Uterus (tissue), 4 donors: Measurements from ENCODE around the gene P2RY14. TPM values are rescaled to one million over a fixed set of nuclear protein-coding genes. Genes with fewer than 3 reads are reported as not detected.

Experiments
- DNase-seq, 2 donors: peaks; one replicate each; pipeline ENCODE4 v3.0.0-alpha.2; 2019 to 2020
- H3K27ac ChIP-seq, 2 donors: fragments of 200-600 bp; sonication (generic); 1 replicate in 1 of 2; 2 replicates in 1 of 2; pipeline ENCODE4 v1.5.1; 2016 to 2018
- H3K27me3 ChIP-seq, 2 donors: fragments of 200-600 bp; sonication (generic); one replicate each; pipeline ENCODE4 v1.5.1; 2018 to 2019; ENCODE audit warnings: control low read depth in 1 of 2
- H3K36me3 ChIP-seq, 2 donors: fragments of 200-600 bp; sonication (generic); one replicate each; pipeline ENCODE4 v1.5.1; 2019; ENCODE audit warnings: control low read depth in 1 of 2
- H3K4me1 ChIP-seq, 2 donors: fragments of 200-600 bp; sonication (generic); one replicate each; pipeline ENCODE4 v1.5.1; 2018 to 2019; ENCODE audit warnings: control low read depth in 1 of 2
- H3K4me3 ChIP-seq, 2 donors: fragments of 200-600 bp; sonication (generic); 1 replicate in 1 of 2; 2 replicates in 1 of 2; pipeline ENCODE4 v1.5.1; 2018 to 2019; ENCODE audit warnings: mild to moderate bottlenecking in 1 of 2
- H3K9me3 ChIP-seq, 2 donors: fragments of 200-600 bp; sonication (generic); one replicate each; pipeline ENCODE4 v1.5.1; 2019; ENCODE audit warnings: control low read depth in 1 of 2
- POLR2A ChIP-seq, 2 donors: fragments of 450-650 bp; IDR thresholded peaks; one replicate each; pipeline ENCODE4 v1.6.1; 2016; ENCODE audit warnings: antibody characterized with exemption in 2 of 2, mild to moderate bottlenecking in 1 of 2, moderate library complexity in 1 of 2
- intact Hi-C: fragments of 100-400 bp; cut with DNase I; formaldehyde crosslinking; loops from one replicate; pipeline ENCODE4 v1.15.1; 2023; ENCODE audit warnings: low total_unique reads
- total RNA-seq, 4 donors: library from RNA; depleted of rRNA in 3 of 4; stranded (reverse); fragments of >200 nt in 3 of 4; gene quantifications; one replicate each; pipeline versions ENCODE4 v1.1.0 to v1.2.4, GENCODE V29; 2014 to 2023
- TF ChIP-seq, protein P1 (sequence below), 4 experiments: fragments of 200-600 bp in 2 of 4; fragments of 450-650 bp in 2 of 4; sonication (generic) in 2 of 4; IDR thresholded peaks; one replicate each; pipeline ENCODE4 v1.5.1; 2016 to 2019; ENCODE audit warnings: antibody characterized with exemption in 4 of 4, mild to moderate bottlenecking in 2 of 4, moderate library complexity in 1 of 4
- donor health status: DM: yes; HTN: yes; CAD: no.

P2RY14 gene
- total RNA-seq, 4 donors from 2014 or later: 0.51 to 2.6 (median 0.61) TPM

DNA sequence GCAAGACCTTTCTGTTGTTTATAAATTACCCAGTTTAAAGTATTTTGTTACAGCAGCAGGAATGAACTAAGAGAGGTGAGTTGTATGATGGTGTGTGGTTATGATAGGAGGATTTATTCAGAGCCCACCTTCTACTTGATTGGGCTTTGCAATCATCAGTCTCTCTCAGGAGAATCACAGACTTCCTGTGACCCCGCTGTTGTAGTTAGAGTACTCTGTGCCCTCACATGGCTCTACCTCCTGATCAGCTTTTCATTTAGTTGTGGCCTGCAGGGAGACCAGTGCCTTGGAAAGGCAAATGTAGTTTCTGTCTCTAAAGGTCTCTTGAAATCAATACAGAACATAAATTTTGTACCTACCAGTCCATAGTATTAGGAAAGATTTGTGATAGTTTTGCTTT, 7.6 kb upstream of the P2RY14 start:
- Histone ChIP-seq H3K27ac (no peak overlapping the region), H3K4me3 (no peak overlapping the region), H3K36me3 (no peaks in the 10 kb centered on the region), H3K9me3 (no peaks in the 10 kb centered on the region), H3K4me1 (peaks cover 4 to 5% of the 10 kb centered on the region in 2 donors), H3K27me3 (no peaks in the 10 kb centered on the region)
- no peak for TF ChIP-seq POLR2A (IDR thresholded peaks at IDR 0.05)
- TF ChIP-seq, protein P1, sequence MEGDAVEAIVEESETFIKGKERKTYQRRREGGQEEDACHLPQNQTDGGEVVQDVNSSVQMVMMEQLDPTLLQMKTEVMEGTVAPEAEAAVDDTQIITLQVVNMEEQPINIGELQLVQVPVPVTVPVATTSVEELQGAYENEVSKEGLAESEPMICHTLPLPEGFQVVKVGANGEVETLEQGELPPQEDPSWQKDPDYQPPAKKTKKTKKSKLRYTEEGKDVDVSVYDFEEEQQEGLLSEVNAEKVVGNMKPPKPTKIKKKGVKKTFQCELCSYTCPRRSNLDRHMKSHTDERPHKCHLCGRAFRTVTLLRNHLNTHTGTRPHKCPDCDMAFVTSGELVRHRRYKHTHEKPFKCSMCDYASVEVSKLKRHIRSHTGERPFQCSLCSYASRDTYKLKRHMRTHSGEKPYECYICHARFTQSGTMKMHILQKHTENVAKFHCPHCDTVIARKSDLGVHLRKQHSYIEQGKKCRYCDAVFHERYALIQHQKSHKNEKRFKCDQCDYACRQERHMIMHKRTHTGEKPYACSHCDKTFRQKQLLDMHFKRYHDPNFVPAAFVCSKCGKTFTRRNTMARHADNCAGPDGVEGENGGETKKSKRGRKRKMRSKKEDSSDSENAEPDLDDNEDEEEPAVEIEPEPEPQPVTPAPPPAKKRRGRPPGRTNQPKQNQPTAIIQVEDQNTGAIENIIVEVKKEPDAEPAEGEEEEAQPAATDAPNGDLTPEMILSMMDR (IDR thresholded peaks at IDR 0.05): no peak
- intact Hi-C loops: loop anchor here (10.0 kb wide), 1 partner anchor 61 kb away; no protein-coding TSS in a partner anchor
- no peak for DNase-seq

DNA sequence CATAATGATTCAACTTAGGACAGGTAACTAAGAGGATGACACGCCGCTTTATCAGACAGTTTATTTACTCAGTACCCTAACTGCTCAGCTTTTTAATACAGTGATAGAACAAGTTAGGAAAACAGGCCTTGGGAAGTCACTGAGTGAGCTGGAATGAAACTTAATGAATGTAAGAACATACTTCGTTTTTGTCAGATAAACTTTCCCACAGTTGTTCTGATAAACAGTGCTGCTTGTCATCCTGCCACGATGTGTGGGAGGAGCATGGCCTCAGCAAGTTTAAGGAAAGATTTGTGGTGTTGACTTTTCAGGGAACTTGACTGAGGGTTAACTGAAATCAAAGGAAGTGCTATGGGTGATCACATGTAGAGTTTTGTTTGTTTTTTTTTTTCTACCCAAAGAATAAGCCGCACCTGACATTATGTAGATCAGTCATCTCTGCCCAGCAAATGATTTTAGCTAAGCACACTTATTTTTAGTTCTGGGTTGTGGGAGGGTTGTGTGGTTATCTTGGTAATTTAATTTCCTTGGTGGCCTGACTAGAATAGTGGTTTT, 5.6 kb upstream of the P2RY14 start:
- peak overlapping the region; percentile 51 to 61 for H3K27ac ChIP-seq
- no peaks in the 10 kb centered on the region for H3K27me3 ChIP-seq
- no peak overlapping the region for H3K4me3 ChIP-seq
- no peaks in the 10 kb centered on the region for H3K36me3 ChIP-seq
- no peak for TF ChIP-seq POLR2A (IDR thresholded peaks at IDR 0.05)
- TF ChIP-seq, protein P1 (IDR thresholded peaks at IDR 0.05): no peak
- peaks cover 4 to 5% of the 10 kb centered on the region in 2 donors for H3K4me1 ChIP-seq
- peak; percentile 41 to 44 for DNase-seq
- intact Hi-C loops: loop anchor here (10.0 kb wide), 1 partner anchor 59 kb away; no protein-coding TSS in a partner anchor
- no peaks in the 10 kb centered on the region for H3K9me3 ChIP-seq

DNA sequence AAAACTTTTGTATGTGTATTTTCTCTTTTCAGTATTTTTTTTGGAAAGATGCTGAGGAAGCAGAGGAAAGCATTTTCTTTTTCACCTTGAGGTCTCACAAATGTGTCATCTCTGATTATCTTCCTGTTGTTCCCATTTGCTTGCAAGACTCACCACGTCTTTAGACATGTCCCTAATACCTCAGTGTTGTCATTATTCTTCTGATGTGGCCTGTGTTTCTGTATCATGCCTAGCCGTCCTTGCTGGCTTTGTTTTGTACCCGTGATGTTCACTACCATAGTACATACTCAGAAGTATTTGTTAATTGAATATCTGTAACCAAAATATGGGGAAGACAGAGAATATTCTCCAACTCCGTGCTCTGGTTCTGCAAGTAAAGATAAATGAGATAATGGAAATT, 5.0 kb upstream of the P2RY14 start:
- peak overlapping the region; percentile 51 to 61 for H3K27ac ChIP-seq
- no peak for DNase-seq
- peaks cover 4 to 5% of the 10 kb centered on the region in 2 donors for H3K4me1 ChIP-seq
- no peaks in the 10 kb centered on the region for H3K9me3 ChIP-seq
- TF ChIP-seq, protein P1 (IDR thresholded peaks at IDR 0.05): no peak
- no peak for TF ChIP-seq POLR2A (IDR thresholded peaks at IDR 0.05)
- no peaks in the 10 kb centered on the region for H3K36me3 ChIP-seq
- intact Hi-C loops: loop anchor here (10.0 kb wide), 1 partner anchor 59 kb away; no protein-coding TSS in a partner anchor
- no peak overlapping the region for H3K4me3 ChIP-seq
- H3K27me3 ChIP-seq: no peaks in the 10 kb centered on the region

DNA sequence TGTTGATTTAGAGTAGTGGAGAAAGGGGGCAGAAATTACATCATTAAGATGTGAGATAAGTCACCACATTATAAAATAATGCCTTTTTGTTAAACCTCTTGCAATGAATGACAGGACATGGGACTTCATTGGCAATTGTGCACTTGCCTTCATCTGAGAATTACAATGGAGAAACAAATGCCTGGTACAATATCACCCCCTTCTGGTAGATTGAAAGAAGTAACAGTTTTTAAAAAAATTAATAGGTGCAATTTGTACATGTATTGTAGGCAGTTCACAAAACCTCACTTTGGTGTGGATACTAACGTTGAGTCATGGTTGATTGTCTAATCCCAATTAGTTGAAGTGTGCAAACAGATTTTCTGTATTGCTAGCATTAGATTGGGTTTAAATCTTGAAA, 4.6 kb upstream of the P2RY14 start:
- no peak for TF ChIP-seq POLR2A (IDR thresholded peaks at IDR 0.05)
- TF ChIP-seq, protein P1 (IDR thresholded peaks at IDR 0.05): peak; percentile 63 to 83 (median 66)
- intact Hi-C loops: loop anchor here (10.0 kb wide), 1 partner anchor 58 kb away; no protein-coding TSS in a partner anchor
- Histone ChIP-seq H3K9me3 (no peaks in the 10 kb centered on the region), H3K27ac (peak overlapping the region in 1 of 2 donors; percentile 51), H3K4me1 (peaks cover 4 to 5% of the 10 kb centered on the region in 2 donors), H3K36me3 (no peaks in the 10 kb centered on the region), H3K27me3 (no peaks in the 10 kb centered on the region), H3K4me3 (no peak overlapping the region)
- no peak for DNase-seq

DNA sequence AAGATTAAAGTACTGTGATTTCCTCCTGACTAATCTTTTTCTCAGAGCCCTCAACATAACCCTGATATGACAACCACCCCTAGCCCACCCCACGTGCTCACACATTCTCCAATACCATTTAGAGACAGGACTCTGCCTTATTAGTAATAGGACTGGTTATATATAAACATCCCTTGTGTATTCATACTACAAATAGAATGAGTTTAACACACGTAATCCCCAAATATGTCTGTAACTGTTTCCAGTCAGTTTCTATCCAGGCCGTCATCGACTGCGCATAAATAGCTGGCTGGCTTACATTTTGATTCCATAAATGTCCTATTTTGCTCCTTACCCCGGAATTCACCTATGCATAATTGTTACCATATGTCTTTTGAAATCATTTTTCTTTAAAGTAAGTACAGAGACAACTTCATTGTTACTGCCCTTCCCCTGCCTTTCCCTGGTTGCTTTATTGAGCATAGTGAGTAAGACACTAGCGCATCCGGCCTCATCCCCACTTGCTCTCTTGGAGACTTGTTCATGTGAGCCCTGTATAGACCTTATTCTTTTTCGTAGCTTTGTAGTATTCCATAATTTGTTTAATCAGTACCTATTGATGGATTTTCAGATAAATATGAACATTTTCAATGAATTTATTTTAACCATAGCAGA, 3.5 kb upstream of the P2RY14 start:
- peaks cover 4 to 5% of the 10 kb centered on the region in 2 donors for H3K4me1 ChIP-seq
- no peak for TF ChIP-seq POLR2A (IDR thresholded peaks at IDR 0.05)
- TF ChIP-seq, protein P1 (IDR thresholded peaks at IDR 0.05): no peak
- H3K27ac ChIP-seq: peak overlapping the region in 1 of 2 donors; percentile 2
- no peaks in the 10 kb centered on the region for H3K36me3 ChIP-seq
- no peaks in the 10 kb centered on the region for H3K27me3 ChIP-seq
- DNase-seq: no peak
- intact Hi-C loops: loop anchor here (10.0 kb wide), 1 partner anchor 57 kb away; no protein-coding TSS in a partner anchor
- no peaks in the 10 kb centered on the region for H3K9me3 ChIP-seq
- H3K4me3 ChIP-seq: no peak overlapping the region
